Mesendoderm (in vitro differentiated cells): Measurements from ENCODE around the gene GNG12.

Experiments used
- DNase-seq: peaks from one replicate; pipeline ENCODE4 v3.0.0; 2013
- H2AK5ac ChIP-seq: 2 replicates; pipeline ENCODE4 v1.6.1; 2013; ENCODE audit warnings: low read length, inconsistent platforms
- H2BK120ac ChIP-seq: 2 replicates; pipeline ENCODE4 v1.6.1; 2013; ENCODE audit warnings: low read depth, mild to moderate bottlenecking, low read length, moderate library complexity, mixed read lengths
- H2BK15ac ChIP-seq: replicated peaks from 2 replicates; pipeline ENCODE4 v1.6.1; 2013; ENCODE audit warnings: low read depth, mild to moderate bottlenecking, moderate library complexity
- H2BK5ac ChIP-seq: 2 replicates; pipeline ENCODE4 v1.6.1; 2013; ENCODE audit warnings: low read length, inconsistent platforms
- H3K18ac ChIP-seq: 2 replicates; pipeline ENCODE4 v1.6.1; 2013; ENCODE audit warnings: mild to moderate bottlenecking, low read length, mixed read lengths
- H3K23ac ChIP-seq: one replicate; pipeline ENCODE4 v1.6.1; 2013; ENCODE audit warnings: low read length
- H3K27ac ChIP-seq: 2 replicates; pipeline ENCODE4 v1.5.1; 2013; ENCODE audit warnings: low read depth, mild to moderate bottlenecking, inconsistent platforms, low read length, moderate library complexity
- H3K27me3 ChIP-seq: 2 replicates; pipeline ENCODE4 v1.6.1; 2013; ENCODE audit warnings: low read length, control low read depth, mild to moderate bottlenecking, inconsistent platforms; ENCODE audit not compliant: insufficient read depth, poor library complexity
- H3K36me3 ChIP-seq: 2 replicates; pipeline ENCODE4 v1.6.1; 2013; ENCODE audit warnings: low read length, inconsistent platforms; ENCODE audit not compliant: control insufficient read depth, insufficient read depth
- H3K4ac ChIP-seq: one replicate; pipeline ENCODE4 v1.6.1; 2013; ENCODE audit warnings: low read depth, mild to moderate bottlenecking, low read length, moderate library complexity
- H3K4me1 ChIP-seq: 2 replicates; pipeline ENCODE4 v1.6.1; 2013; ENCODE audit warnings: low read depth, low read length, inconsistent platforms; ENCODE audit not compliant: control insufficient read depth
- H3K4me2 ChIP-seq: 2 replicates; pipeline ENCODE4 v1.6.1; 2013; ENCODE audit warnings: low read length
- H3K4me3 ChIP-seq: 2 replicates; pipeline ENCODE4 v1.5.1; 2013; ENCODE audit warnings: mild to moderate bottlenecking, low read length
- H3K56ac ChIP-seq: one replicate; pipeline ENCODE4 v1.6.1; 2013; ENCODE audit warnings: low read length
- H3K79me1 ChIP-seq: 2 replicates; pipeline ENCODE4 v1.6.1; 2013; ENCODE audit warnings: low read length, inconsistent platforms
- H3K79me2 ChIP-seq: 2 replicates; pipeline ENCODE4 v1.6.1; 2013; ENCODE audit warnings: mild to moderate bottlenecking, low read length; ENCODE audit not compliant: control insufficient read depth, insufficient read depth
- H3K9ac ChIP-seq: 2 replicates; pipeline ENCODE4 v1.6.1; 2013; ENCODE audit warnings: low read length, inconsistent platforms
- H4K5ac ChIP-seq: one replicate; pipeline ENCODE4 v1.6.1; 2013; ENCODE audit warnings: low read length
- H4K8ac ChIP-seq: one replicate; pipeline ENCODE4 v1.6.1; 2013; ENCODE audit warnings: low read depth, mild to moderate bottlenecking, control low read depth, low read length, moderate library complexity
- WGBS: extraction: QIAGEN DNeasy Blood & Tissue Kit; methylation state at CpG from one replicate; pipeline ENCODE4 v1.1.7; 2013; ENCODE audit warnings: low lambda C conversion rate, missing lambda C conversion rate; ENCODE audit not compliant: insufficient coverage; ENCODE audit errors: extremely low coverage; 5-methylcytosine and 5-hydroxymethylcytosine counted together

Gene GNG12

DNA sequence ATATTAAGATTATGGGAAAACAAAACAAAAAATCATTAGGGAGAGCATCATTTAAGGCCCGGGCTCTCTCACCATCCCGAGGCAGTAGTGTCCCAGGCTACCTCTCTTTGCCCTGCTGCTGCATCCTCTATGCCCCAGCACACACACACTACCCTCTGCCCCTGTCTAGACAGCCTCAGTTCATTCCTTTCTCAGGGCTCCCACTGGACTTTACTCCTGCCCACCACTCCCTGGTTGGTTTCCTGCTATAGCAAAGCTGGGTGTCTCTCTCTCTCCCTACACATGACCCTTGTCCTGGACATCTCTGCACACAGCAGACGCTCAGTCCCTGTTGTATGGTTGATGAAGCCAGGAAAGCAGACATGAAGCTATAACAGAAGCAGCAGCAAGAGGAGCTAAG is 30.7 kb downstream of the GNG12 start:
- no peak overlapping the region for H3K9ac ChIP-seq
- H2AK5ac ChIP-seq: no peak overlapping the region
- H3K4ac ChIP-seq: no peak overlapping the region
- H2BK15ac ChIP-seq: no peak overlapping the region
- WGBS: no CpG with 5 or more reads among the region's 3 CpGs
- H3K27ac ChIP-seq: no peak overlapping the region
- no peak overlapping the region for H4K8ac ChIP-seq
- no peak overlapping the region for H3K4me2 ChIP-seq
- H3K79me1 ChIP-seq: no peaks in the 10 kb centered on the region
- H3K4me1 ChIP-seq: peaks cover 2% of the 10 kb centered on the region
- no peak overlapping the region for H3K4me3 ChIP-seq
- no peak overlapping the region for H2BK120ac ChIP-seq
- no peak overlapping the region for H2BK5ac ChIP-seq
- H4K5ac ChIP-seq: no peak overlapping the region
- H3K36me3 ChIP-seq: no peaks in the 10 kb centered on the region
- H3K27me3 ChIP-seq: no peaks in the 10 kb centered on the region
- H3K56ac ChIP-seq: no peak overlapping the region
- DNase-seq: no peak
- no peak overlapping the region for H3K18ac ChIP-seq
- no peaks in the 10 kb centered on the region for H3K79me2 ChIP-seq
- no peak overlapping the region for H3K23ac ChIP-seq

- Histone ChIP-seq H3K4me1 (peaks cover 2% of the 10 kb centered on the region), H2AK5ac (no peak overlapping the region), H2BK120ac (no peak overlapping the region), H2BK5ac (no peak overlapping the region), H3K79me1 (no peaks in the 10 kb centered on the region), H3K23ac (no peak overlapping the region), H3K9ac (no peak overlapping the region), H3K36me3 (no peaks in the 10 kb centered on the region), H3K4ac (no peak overlapping the region), H3K79me2 (no peaks in the 10 kb centered on the region), H4K5ac (no peak overlapping the region), H2BK15ac (no peak overlapping the region), H4K8ac (no peak overlapping the region), H3K4me2 (no peak overlapping the region), H3K27ac (no peak overlapping the region), H3K18ac (no peak overlapping the region), H3K27me3 (no peaks in the 10 kb centered on the region), H3K56ac (no peak overlapping the region), H3K4me3 (no peak overlapping the region)
- DNase-seq: no peak
Measured at GRCh38 chr1:67801903-67802302, 31.4 kb downstream of the GNG12 start.

DNA sequence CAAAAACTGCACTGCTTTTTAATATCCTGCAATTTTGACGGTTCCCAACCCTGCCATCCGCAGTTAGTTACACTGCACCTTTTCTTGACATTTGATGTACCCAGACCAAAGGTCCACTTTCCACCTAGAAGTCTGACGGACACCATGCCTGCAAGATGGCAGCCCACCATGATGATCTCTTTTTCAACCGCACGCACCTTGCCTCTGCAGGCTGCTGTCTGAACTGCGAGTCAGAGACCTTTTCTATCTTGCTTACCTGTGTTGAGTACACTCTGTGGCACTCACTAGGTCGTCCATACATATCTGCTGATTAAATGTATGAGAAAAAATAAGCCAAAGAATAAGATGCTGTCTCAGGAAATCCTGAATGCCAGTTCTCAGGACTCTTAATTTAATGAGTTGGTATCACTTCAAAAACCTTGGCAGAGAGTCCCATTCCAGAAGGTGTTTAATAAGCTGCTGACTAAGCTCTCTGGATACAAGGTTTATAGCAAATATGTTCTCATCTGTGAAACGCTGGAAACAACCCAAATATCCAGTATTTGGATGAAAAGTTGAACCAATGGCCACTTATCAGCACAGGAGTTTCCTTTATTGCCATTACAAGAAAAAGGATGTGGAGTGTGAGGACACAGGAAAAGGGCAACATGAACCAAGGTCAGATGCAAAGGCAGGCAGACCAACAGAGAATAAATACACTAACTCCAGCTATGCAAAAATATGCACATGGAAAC is 37.9 kb downstream of the GNG12 start:
- WGBS: no CpG with 5 or more reads among the region's 8 CpGs
- Histone ChIP-seq H3K23ac (no peak overlapping the region), H2BK15ac (no peak overlapping the region)

GRCh38 chr1:67793562-67793961 is 39.7 kb downstream of the GNG12 start:
- Histone ChIP-seq H3K27ac (no peak overlapping the region), H3K36me3 (no peaks in the 10 kb centered on the region), H3K4me2 (no peak overlapping the region), H3K23ac (no peak overlapping the region), H3K4me3 (no peak overlapping the region), H2BK5ac (no peak overlapping the region), H3K79me1 (no peaks in the 10 kb centered on the region), H3K79me2 (no peaks in the 10 kb centered on the region), H4K5ac (no peak overlapping the region), H3K9ac (no peak overlapping the region), H4K8ac (no peak overlapping the region), H2BK120ac (no peak overlapping the region), H3K18ac (no peak overlapping the region), H3K4ac (no peak overlapping the region), H2BK15ac (no peak overlapping the region), H3K4me1 (peaks cover 9% of the 10 kb centered on the region), H3K56ac (no peak overlapping the region), H3K27me3 (no peaks in the 10 kb centered on the region), H2AK5ac (no peak overlapping the region)
- WGBS: no CpG with 5 or more reads among the region's 3 CpGs
- no peak for DNase-seq

More for the DNA sequence above, 37.9 kb downstream of the GNG12 start:
- H3K79me2 ChIP-seq: no peaks in the 10 kb centered on the region
- H3K56ac ChIP-seq: no peak overlapping the region
- H3K4ac ChIP-seq: no peak overlapping the region
- no peak overlapping the region for H2BK120ac ChIP-seq
- DNase-seq: no peak
- no peak overlapping the region for H3K18ac ChIP-seq
- H3K9ac ChIP-seq: no peak overlapping the region
- no peak overlapping the region for H2AK5ac ChIP-seq
- H3K4me1 ChIP-seq: peaks cover 9% of the 10 kb centered on the region
- no peaks in the 10 kb centered on the region for H3K79me1 ChIP-seq
- H2BK5ac ChIP-seq: no peak overlapping the region
- H4K5ac ChIP-seq: no peak overlapping the region
- no peaks in the 10 kb centered on the region for H3K27me3 ChIP-seq
- no peak overlapping the region for H3K4me3 ChIP-seq
- H3K4me2 ChIP-seq: no peak overlapping the region
- no peak overlapping the region for H3K27ac ChIP-seq
- no peaks in the 10 kb centered on the region for H3K36me3 ChIP-seq
- H4K8ac ChIP-seq: no peak overlapping the region

- no peaks in the 10 kb centered on the region for H3K79me1 ChIP-seq
- H2AK5ac ChIP-seq: no peak overlapping the region
- H3K79me2 ChIP-seq: no peaks in the 10 kb centered on the region
- H3K4me3 ChIP-seq: no peak overlapping the region
- WGBS: no CpG with 5 or more reads among the region's 1 CpG
- no peak overlapping the region for H2BK5ac ChIP-seq
- H3K23ac ChIP-seq: no peak overlapping the region
- no peak overlapping the region for H2BK120ac ChIP-seq
- DNase-seq: no peak
- no peak overlapping the region for H4K5ac ChIP-seq
- H3K4me2 ChIP-seq: no peak overlapping the region
- no peak overlapping the region for H3K27ac ChIP-seq
- H3K36me3 ChIP-seq: no peaks in the 10 kb centered on the region
- H3K9ac ChIP-seq: no peak overlapping the region
- H3K27me3 ChIP-seq: no peaks in the 10 kb centered on the region
- H3K56ac ChIP-seq: no peak overlapping the region
- H3K4ac ChIP-seq: no peak overlapping the region
- H3K18ac ChIP-seq: no peak overlapping the region
- H4K8ac ChIP-seq: no peak overlapping the region
- no peak overlapping the region for H2BK15ac ChIP-seq
- H3K4me1 ChIP-seq: peaks cover 9% of the 10 kb centered on the region
Measured at GRCh38 chr1:67792741-67793458, 40.4 kb downstream of the GNG12 start.
